Measurements from ENCODE around the gene SMAD7. TPM values are rescaled to one million over a fixed set of nuclear protein-coding genes. Genes with fewer than 3 reads are reported as not detected.

The SMAD7 gene
- total RNA-seq, 2 experiments from 2014 or later: 23.8 to 24.1 TPM

DNA sequence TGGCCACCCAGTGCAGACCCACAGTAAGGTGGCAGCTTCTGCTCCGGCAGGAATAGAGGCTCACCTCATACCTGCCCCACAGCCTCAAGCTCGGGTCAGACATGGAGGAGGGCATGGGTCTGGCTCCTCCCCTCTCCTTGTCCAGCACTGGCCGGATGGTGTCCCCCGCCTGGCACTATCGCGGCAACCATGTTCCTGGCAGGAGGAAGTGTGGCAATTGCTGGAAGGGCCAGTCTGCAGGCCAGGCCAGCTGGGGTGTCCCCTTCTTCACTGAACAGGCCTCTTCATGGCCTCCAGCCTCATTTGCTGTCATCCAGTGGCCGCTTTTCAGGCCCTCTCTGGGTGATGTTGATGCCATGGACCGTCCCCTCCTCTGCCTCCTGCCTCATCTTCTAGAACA, 41.4 kb upstream of the SMAD7 start:
- ChIA-PET CTCF (no interaction called here), POLR2A (no interaction called here)
- ATAC-seq (no peak), DNase-seq (no peak)
- H3K36me3 Mint-ChIP-seq (ENCODE audit: low read depth): no peaks in the 10 kb centered on the region
- H3K4me3 Mint-ChIP-seq: no peak overlapping the region
- H3K9me3 Mint-ChIP-seq (ENCODE audit: insufficient read depth): no peaks in the 10 kb centered on the region
- H3K27ac Mint-ChIP-seq: no peak overlapping the region
- peaks cover 7% of the 10 kb centered on the region for H3K4me1 Mint-ChIP-seq (ENCODE audit: low read depth)
- peaks cover 8% of the 10 kb centered on the region for H3K27me3 Mint-ChIP-seq (ENCODE audit: low read depth)

DNA sequence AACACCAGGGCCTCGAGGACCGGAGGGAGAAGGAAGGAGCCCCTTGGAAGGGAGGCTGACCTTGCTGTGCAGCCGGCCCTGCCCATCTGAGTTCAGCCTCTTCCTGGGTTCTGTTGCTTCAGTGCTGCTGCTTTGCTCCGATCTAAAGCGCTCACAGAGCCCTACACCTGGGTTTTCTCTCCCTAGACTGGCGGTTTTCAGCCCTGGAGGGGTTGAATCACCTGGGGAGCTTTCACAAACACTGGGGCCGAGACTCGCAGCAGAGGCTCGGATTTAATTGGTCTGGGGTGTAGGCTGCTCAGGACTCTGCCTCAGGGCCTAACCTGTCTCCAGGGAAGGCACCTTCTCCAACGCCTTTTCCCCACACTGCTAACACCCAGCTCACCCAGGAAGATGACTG, 40.9 kb upstream of the SMAD7 start:
- Mint-ChIP-seq H3K27me3 (ENCODE audit: low read depth) (peaks cover 8% of the 10 kb centered on the region), H3K36me3 (ENCODE audit: low read depth) (no peaks in the 10 kb centered on the region), H3K4me3 (no peak overlapping the region), H3K27ac (no peak overlapping the region), H3K9me3 (ENCODE audit: insufficient read depth) (no peaks in the 10 kb centered on the region), H3K4me1 (ENCODE audit: low read depth) (peaks cover 2% of the 10 kb centered on the region)
- ChIA-PET CTCF (no interaction called here), POLR2A (no interaction called here)
- no peak for DNase-seq
- ATAC-seq: no peak

DNA sequence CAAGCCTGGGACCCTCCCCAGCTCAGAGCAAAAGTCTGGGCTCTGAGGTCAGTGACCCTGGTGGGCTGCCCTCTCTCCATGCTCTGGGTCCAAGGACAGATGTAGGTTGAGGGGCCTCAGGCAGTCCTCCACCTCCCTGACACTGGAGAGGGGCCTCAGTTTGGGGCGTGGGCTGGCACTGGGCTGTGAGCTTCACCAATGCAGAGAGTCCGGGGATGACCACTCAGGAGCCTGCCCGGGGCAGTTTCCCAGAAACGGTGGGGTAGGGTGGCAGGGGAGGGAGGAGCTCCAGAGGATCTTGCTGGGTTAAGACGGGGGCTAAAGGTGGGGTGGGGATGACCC, 40.5 kb upstream of the SMAD7 start:
- Mint-ChIP-seq H3K27me3 (ENCODE audit: low read depth) (peaks cover 8% of the 10 kb centered on the region), H3K9me3 (ENCODE audit: insufficient read depth) (no peaks in the 10 kb centered on the region), H3K4me1 (ENCODE audit: low read depth) (no peaks in the 10 kb centered on the region), H3K36me3 (ENCODE audit: low read depth) (no peaks in the 10 kb centered on the region), H3K27ac (no peak overlapping the region), H3K4me3 (no peak overlapping the region)
- POLR2A ChIA-PET: no interaction called here
- no peak for DNase-seq
- CTCF ChIA-PET: no interaction called here
- ATAC-seq: no peak

DNA sequence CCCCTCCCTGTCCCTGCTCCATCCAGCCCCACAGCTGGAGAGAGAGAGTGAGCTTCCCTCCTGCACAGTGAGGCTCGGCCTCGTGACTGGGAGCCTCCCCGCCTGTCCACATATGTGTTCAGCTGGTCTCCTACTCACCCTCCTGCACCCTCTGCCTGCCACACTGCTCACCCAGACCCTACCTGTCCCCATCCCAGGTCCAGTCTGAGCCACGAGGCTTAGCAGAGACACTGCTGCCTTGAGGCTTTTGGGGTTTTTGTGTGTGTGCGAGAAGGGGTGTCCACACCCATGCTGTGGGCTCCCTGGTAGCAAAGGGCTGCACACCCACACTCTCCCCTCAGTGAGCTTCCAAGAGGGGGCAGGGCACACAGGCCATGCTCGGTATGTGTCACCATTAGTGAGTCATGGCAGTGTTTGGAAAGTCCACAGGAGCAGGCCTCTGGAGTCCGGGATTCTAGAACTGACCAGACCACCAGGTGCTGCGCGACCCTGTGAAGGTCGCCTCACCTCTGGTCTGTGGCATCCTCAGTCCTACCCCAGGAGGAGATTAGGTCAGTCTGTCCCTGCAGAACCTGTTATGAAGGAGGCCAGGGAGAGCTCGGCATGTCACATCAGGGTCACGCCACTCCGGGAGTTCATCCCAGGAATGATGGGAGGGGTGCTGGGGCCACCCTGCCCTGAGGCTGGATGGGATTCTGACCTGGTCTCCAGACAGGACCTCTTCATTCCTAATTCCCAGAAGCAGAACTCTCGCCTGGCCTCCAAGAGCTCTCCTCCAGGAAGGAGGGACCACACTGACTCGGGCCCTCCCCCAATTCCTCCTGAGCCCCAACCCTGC, 39.9 kb upstream of the SMAD7 start:
- no peak for DNase-seq
- peaks cover 8% of the 10 kb centered on the region for H3K27me3 Mint-ChIP-seq (ENCODE audit: low read depth)
- no peak overlapping the region for H3K4me3 Mint-ChIP-seq
- no peaks in the 10 kb centered on the region for H3K36me3 Mint-ChIP-seq (ENCODE audit: low read depth)
- peak; percentile 17 for ATAC-seq
- H3K27ac Mint-ChIP-seq: no peak overlapping the region
- CTCF ChIA-PET: no interaction called here
- no peaks in the 10 kb centered on the region for H3K4me1 Mint-ChIP-seq (ENCODE audit: low read depth)
- no peaks in the 10 kb centered on the region for H3K9me3 Mint-ChIP-seq (ENCODE audit: insufficient read depth)
- POLR2A ChIA-PET: no interaction called here

DNA sequence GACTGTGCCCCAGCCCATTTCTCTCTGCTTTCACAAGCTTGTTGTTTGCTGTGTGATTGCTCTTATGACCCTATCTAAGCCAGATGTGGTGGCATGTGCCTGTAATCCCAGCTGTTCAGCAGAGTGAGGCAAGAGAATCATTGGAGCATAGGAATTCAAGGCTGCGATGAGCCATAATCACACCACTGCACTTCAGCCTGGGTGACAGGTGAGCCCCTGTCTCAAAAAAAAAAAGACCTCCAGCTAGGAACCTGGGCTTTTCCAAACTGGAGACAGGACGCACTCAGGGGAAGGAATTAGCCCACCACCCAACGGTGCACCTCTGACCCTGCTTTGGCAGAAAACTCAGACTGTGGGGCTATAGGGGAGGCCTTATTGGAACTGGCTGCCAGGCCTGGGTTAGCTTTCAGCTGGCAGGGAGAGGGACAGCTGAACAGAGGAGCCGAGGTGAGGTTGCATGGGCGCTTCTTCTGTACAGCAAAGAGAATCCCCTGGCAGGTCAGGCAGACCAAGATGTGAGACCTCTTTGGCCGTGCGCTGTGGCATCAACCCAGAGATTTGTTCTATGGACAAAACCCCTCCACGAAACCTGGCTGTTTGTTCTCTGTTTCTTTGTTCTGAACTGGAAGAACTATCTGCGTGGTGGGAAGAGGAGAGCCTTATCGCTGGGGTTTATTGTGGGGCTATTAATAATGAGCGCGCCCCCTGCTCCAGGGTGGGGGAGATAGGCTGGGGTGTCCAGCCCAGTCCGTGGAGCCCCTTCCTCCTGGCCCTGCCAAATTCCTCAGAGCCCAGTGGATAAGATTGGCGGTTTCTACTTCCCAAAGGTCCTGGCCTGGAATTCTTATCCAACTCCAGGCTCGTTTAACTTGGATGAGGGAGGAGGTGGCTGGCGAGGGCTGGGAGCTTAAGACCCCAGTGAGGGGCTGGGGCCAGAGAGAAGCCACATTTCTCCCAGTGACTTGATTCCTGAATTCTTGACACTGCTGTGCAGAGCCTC, 38.8 kb upstream of the SMAD7 start:
- Mint-ChIP-seq H3K4me3 (no peak overlapping the region), H3K27ac (no peak overlapping the region), H3K27me3 (ENCODE audit: low read depth) (peaks cover 11% of the 10 kb centered on the region), H3K9me3 (ENCODE audit: insufficient read depth) (no peaks in the 10 kb centered on the region), H3K4me1 (ENCODE audit: low read depth) (no peaks in the 10 kb centered on the region), H3K36me3 (ENCODE audit: low read depth) (no peaks in the 10 kb centered on the region)
- DNase-seq: no peak
- no peak for ATAC-seq
- POLR2A ChIA-PET: no interaction called here
- CTCF ChIA-PET: no interaction called here

DNA sequence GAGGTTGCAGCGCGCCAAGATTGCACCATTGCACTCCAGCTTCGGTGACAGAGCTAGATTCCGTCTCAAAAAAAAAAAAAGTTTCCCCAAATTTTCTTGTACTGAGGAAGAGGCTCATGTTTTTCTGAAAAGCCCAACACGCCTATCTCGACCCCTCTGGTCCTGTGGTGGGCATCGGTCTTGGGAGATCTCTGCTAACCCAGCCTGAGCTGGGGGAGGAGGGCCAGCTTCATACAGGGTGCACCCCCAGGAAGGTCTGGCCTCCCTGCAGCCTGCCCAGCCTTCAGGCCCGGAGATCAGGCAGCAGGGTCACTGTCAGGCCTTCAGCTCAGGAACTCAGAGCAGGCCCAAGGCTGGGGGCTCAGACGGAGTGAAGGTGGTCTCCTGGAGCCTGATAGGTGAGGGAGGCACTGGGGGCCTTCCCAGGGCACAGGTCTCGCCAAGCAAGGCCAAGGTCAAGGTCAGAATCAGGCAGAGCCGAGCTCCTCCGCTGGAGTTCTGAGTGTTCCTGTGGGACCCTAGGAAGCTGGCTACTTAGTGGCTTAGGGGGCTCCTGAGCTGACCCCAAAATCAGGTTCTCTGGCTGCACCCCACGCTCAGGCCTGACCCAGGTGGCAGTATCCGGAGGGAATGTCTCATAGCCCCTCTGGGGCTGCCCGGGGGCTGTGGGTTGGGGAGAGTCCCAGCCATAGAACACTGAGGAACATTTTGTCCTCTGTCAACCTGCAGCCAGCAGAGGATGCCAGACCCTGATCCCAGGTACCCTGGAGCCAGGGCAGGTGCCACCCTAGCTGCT, 37.9 kb upstream of the SMAD7 start:
- POLR2A ChIA-PET: no interaction called here
- no peak overlapping the region for H3K4me3 Mint-ChIP-seq
- H3K36me3 Mint-ChIP-seq (ENCODE audit: low read depth): no peaks in the 10 kb centered on the region
- ATAC-seq: no peak
- H3K27ac Mint-ChIP-seq: no peak overlapping the region
- no peak for DNase-seq
- H3K4me1 Mint-ChIP-seq (ENCODE audit: low read depth): no peaks in the 10 kb centered on the region
- H3K27me3 Mint-ChIP-seq (ENCODE audit: low read depth): peaks cover 14% of the 10 kb centered on the region
- CTCF ChIA-PET: no interaction called here
- H3K9me3 Mint-ChIP-seq (ENCODE audit: insufficient read depth): no peaks in the 10 kb centered on the region

DNA sequence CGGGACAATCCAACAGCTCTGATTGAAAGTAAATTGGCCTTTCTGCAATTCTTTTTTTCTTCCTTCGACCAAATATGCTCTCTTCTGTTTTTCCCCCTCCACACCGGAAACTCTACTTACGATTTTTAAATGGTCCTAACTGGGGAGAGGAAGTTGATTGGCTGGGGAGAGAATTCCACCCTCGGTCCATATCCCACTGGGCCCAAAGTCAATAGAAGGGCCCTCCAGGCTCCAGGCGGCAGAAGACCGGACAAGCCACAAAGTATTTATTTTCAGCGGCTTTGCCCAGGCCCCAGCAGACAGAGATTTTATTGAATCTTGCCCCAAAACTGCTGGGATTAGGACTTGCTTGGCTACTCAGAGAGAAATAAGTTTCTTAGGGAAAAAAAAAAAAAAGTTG, 37.1 kb upstream of the SMAD7 start:
- Mint-ChIP-seq H3K36me3 (ENCODE audit: low read depth) (no peaks in the 10 kb centered on the region), H3K4me1 (ENCODE audit: low read depth) (no peaks in the 10 kb centered on the region), H3K4me3 (no peak overlapping the region), H3K9me3 (ENCODE audit: insufficient read depth) (no peaks in the 10 kb centered on the region), H3K27ac (no peak overlapping the region), H3K27me3 (ENCODE audit: low read depth) (peaks cover 10% of the 10 kb centered on the region)
- CTCF ChIA-PET: no interaction called here
- POLR2A ChIA-PET: no interaction called here
- DNase-seq (no peak), ATAC-seq (no peak)

DNA sequence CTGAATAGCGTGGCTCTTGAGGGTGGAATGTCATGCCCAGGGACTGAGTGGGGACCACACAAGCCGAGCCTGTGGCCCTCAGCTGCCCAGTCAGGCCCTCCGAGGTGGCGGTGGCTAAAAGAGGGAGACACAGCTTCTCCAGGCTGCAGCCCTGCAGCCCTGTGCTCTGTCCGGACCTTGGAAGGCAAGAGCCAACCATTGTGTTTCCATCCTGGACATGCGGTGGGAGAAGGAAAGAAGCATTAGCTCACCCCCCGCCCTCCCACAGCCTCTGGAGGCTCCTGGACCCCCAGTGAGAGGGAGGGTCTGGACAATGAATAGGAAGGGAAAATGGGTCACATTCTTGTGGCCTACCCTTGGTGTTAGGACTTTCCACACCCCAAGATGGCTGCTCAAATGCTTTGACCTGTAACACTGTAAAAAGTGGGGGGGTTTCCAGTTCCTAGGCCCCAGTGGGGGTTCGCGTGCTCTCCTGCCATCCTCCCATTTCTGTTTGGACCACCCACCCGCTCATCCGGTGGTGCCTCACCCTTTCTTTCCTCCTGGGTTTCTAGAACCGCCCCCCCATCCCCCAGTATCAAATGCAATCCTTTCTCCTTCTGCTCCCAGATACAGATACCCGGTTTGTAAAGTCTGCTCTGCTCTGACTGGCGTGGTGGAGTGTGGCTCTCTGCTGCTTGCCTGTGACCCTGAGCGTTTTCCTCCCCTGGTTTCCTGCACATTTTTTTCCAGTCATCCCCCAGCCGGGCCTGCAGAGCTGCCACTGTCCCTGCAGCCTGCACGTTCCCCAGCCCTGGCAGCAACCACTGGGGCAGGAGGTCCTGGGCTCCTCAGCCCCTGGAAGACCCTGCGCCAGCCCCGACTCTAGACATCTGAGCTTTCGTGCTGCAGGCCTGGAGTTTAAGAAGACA, 36.3 kb upstream of the SMAD7 start:
- Mint-ChIP-seq H3K27me3 (ENCODE audit: low read depth) (peaks cover 14% of the 10 kb centered on the region), H3K36me3 (ENCODE audit: low read depth) (no peaks in the 10 kb centered on the region), H3K27ac (no peak overlapping the region), H3K4me1 (ENCODE audit: low read depth) (peaks cover 5% of the 10 kb centered on the region), H3K4me3 (no peak overlapping the region), H3K9me3 (ENCODE audit: insufficient read depth) (no peaks in the 10 kb centered on the region)
- ATAC-seq (no peak), DNase-seq (no peak)
- CTCF ChIA-PET: no interaction called here
- POLR2A ChIA-PET: no interaction called here

DNA sequence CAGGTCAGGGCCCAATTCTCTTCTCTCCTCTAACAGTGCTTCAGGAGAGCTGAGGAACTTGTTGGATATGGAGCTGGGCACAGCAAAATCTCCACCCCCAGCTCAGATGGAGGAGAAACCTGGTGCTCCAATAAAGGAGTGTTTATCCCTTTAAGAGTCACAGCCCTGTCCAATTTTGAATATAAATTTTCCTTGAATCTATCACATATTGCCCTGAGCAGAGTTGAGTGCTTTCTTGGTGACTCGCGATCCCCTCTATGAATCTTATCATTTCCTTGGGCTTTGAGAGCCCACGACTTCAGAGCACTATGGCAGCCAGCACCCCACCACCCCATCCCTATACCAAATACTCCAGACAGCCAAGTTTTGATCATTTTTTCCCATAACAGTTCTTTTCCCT, 34.4 kb upstream of the SMAD7 start:
- POLR2A ChIA-PET: no interaction called here
- H3K9me3 Mint-ChIP-seq (ENCODE audit: insufficient read depth): no peaks in the 10 kb centered on the region
- H3K4me1 Mint-ChIP-seq (ENCODE audit: low read depth): peaks cover 9% of the 10 kb centered on the region
- no peak for ATAC-seq
- peaks cover 20% of the 10 kb centered on the region for H3K27me3 Mint-ChIP-seq (ENCODE audit: low read depth)
- H3K27ac Mint-ChIP-seq: no peak overlapping the region
- CTCF ChIA-PET: no interaction called here
- H3K4me3 Mint-ChIP-seq: no peak overlapping the region
- no peak for DNase-seq
- H3K36me3 Mint-ChIP-seq (ENCODE audit: low read depth): no peaks in the 10 kb centered on the region

DNA sequence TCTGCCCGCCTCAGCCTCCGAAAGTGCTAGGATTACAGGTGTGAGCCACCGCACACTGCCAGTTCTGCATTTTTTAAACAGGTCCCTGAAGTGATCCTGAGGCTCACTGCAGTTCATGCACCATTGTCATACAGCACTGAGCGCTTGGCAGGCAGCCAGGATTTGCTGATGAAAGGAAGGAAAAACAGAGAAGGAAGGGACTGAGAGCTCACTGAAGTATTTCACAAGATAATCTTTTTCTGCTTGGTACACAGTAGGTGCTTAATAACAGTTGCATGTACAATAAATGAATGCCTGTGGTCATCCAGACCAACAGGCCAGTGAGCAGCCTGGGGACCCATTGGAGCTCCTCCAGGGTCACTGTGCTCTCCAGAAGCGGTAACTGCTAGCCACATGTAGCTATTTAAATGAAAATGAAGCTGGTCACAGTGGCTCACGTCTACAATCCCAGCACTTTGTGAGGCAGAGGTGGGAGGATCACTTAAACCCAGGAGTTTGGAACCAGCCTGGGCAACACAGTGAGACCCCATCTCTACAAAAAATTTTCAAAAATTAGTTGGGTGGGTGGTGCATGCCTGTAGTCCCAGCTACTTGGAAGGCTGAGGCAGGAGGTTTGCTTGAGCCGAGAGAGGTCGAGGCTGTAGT, 33.1 kb upstream of the SMAD7 start:
- no peak overlapping the region for H3K27ac Mint-ChIP-seq
- H3K9me3 Mint-ChIP-seq (ENCODE audit: insufficient read depth): no peaks in the 10 kb centered on the region
- H3K36me3 Mint-ChIP-seq (ENCODE audit: low read depth): no peaks in the 10 kb centered on the region
- H3K27me3 Mint-ChIP-seq (ENCODE audit: low read depth): peaks cover 23% of the 10 kb centered on the region
- ChIA-PET POLR2A (no interaction called here), CTCF (interaction anchor here (0.9 kb wide), 1 partner anchor 10 kb away, joined by 3 read pairs; no protein-coding TSS in a partner anchor)
- ATAC-seq (no peak), DNase-seq (no peak)
- no peak overlapping the region for H3K4me3 Mint-ChIP-seq
- H3K4me1 Mint-ChIP-seq (ENCODE audit: low read depth): peaks cover 12% of the 10 kb centered on the region

DNA sequence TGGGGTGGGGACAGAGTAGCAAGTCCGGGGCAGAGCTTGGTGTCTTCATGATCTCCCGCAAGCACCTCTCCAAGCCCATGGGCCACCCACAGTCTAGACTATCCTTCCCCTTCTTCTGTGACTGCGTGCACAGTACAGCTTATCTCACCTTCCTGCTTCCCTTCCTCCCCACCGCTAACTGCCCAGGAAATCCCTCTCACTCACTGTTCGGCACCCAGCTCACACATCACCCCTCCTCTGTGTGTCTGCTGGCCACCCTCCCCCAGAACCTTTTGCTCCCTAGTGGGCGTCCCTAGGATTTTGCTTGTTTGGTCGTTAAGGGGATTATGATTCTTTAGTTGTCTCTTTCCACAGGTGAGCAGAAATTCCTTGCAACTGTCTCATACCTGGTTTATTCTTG, 31.5 kb upstream of the SMAD7 start:
- DNase-seq (no peak), ATAC-seq (peak; percentile 43)
- POLR2A ChIA-PET: no interaction called here
- Mint-ChIP-seq H3K4me3 (no peak overlapping the region), H3K27ac (no peak overlapping the region), H3K27me3 (ENCODE audit: low read depth) (peaks cover 33% of the 10 kb centered on the region), H3K9me3 (ENCODE audit: insufficient read depth) (no peaks in the 10 kb centered on the region), H3K4me1 (ENCODE audit: low read depth) (peaks cover 17% of the 10 kb centered on the region), H3K36me3 (ENCODE audit: low read depth) (no peaks in the 10 kb centered on the region)
- CTCF ChIA-PET: no interaction called here
